ENCODE measurements around the gene BEND4.

DNA sequence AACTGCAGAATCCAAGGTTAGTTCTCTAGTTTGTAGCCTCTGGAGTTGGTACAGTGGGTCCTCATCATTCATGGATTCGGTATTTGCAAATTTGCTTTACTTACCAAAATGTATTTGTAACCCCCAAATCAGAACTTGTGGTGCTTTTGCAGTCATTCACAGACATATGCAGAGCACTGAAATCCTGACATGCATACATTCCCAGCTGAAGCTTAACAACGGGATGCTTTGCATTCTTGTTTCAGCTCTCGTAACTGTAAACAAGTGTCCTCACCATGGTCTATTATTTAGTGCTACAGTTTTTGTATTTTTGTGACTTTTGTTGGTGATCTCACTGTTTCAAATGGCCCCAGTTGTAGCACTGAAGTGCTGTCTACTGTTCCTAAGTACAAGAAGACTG, 16.1 kb downstream of the BEND4 start:
- TF ChIP-seq, protein P1, sequence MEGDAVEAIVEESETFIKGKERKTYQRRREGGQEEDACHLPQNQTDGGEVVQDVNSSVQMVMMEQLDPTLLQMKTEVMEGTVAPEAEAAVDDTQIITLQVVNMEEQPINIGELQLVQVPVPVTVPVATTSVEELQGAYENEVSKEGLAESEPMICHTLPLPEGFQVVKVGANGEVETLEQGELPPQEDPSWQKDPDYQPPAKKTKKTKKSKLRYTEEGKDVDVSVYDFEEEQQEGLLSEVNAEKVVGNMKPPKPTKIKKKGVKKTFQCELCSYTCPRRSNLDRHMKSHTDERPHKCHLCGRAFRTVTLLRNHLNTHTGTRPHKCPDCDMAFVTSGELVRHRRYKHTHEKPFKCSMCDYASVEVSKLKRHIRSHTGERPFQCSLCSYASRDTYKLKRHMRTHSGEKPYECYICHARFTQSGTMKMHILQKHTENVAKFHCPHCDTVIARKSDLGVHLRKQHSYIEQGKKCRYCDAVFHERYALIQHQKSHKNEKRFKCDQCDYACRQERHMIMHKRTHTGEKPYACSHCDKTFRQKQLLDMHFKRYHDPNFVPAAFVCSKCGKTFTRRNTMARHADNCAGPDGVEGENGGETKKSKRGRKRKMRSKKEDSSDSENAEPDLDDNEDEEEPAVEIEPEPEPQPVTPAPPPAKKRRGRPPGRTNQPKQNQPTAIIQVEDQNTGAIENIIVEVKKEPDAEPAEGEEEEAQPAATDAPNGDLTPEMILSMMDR (IDR thresholded peaks at IDR 0.05) = no peak
- TF ChIP-seq POLR2A (IDR thresholded peaks at IDR 0.05) (no peak), POLR2AphosphoS5 (IDR thresholded peaks at IDR 0.05) (no peak)

Measured in gastroesophageal sphincter (tissue), 3 donors.